Measurements from ENCODE around the gene DNAH17.

DNAH17 gene

GRCh38 chr17:78601577-78602190 lies 24.5 kb upstream of the DNAH17 start:
- no peaks in the 10 kb centered on the region for H3K36me3 ChIP-seq (ENCODE audit: control insufficient read depth, insufficient read depth, low read length)

GRCh38 chr17:78600181-78600721 lies 23.1 kb upstream of the DNAH17 start:
- Histone ChIP-seq H3K9me3 (ENCODE audit: control insufficient read depth, low read length) (no peaks in the 10 kb centered on the region), H3K9ac (ENCODE audit: low read length) (no peak overlapping the region), H3K4me3 (ENCODE audit: low read length) (no peak overlapping the region), H3K27me3 (ENCODE audit: control insufficient read depth, insufficient read depth, low read length) (no peaks in the 10 kb centered on the region), H3K4me1 (ENCODE audit: control insufficient read depth, insufficient read depth, low read length) (no peaks in the 10 kb centered on the region), H3K36me3 (ENCODE audit: control insufficient read depth, insufficient read depth, low read length) (no peaks in the 10 kb centered on the region)

More at GRCh38 chr17:78601577-78602190, 24.5 kb upstream of the DNAH17 start:
- no peaks in the 10 kb centered on the region for H3K27me3 ChIP-seq (ENCODE audit: control insufficient read depth, insufficient read depth, low read length)
- no peak overlapping the region for H3K9ac ChIP-seq (ENCODE audit: low read length)
- H3K9me3 ChIP-seq (ENCODE audit: control insufficient read depth, low read length), result no peaks in the 10 kb centered on the region
- H3K4me1 ChIP-seq (ENCODE audit: control insufficient read depth, insufficient read depth, low read length), result no peaks in the 10 kb centered on the region
- H3K4me3 ChIP-seq (ENCODE audit: low read length), result no peak overlapping the region

GRCh38 chr17:78599419-78599818 lies 22.2 kb upstream of the DNAH17 start:
- H3K9me3 ChIP-seq (ENCODE audit: control insufficient read depth, low read length), result no peaks in the 10 kb centered on the region
- no peaks in the 10 kb centered on the region for H3K27me3 ChIP-seq (ENCODE audit: control insufficient read depth, insufficient read depth, low read length)
- H3K36me3 ChIP-seq (ENCODE audit: control insufficient read depth, insufficient read depth, low read length), result no peaks in the 10 kb centered on the region
- H3K9ac ChIP-seq (ENCODE audit: low read length), result no peak overlapping the region
- no peaks in the 10 kb centered on the region for H3K4me1 ChIP-seq (ENCODE audit: control insufficient read depth, insufficient read depth, low read length)
- H3K4me3 ChIP-seq (ENCODE audit: low read length), result no peak overlapping the region

- no peak overlapping the region for H3K4me3 ChIP-seq (ENCODE audit: low read length)
- H3K36me3 ChIP-seq (ENCODE audit: control insufficient read depth, insufficient read depth, low read length), result no peaks in the 10 kb centered on the region
- no peaks in the 10 kb centered on the region for H3K27me3 ChIP-seq (ENCODE audit: control insufficient read depth, insufficient read depth, low read length)
- H3K9ac ChIP-seq (ENCODE audit: low read length), result no peak overlapping the region
- no peaks in the 10 kb centered on the region for H3K9me3 ChIP-seq (ENCODE audit: control insufficient read depth, low read length)
- H3K4me1 ChIP-seq (ENCODE audit: control insufficient read depth, insufficient read depth, low read length), result no peaks in the 10 kb centered on the region
Observed at GRCh38 chr17:78598013-78598471, 20.8 kb upstream of the DNAH17 start.

GRCh38 chr17:78596871-78597764 lies 19.9 kb upstream of the DNAH17 start:
- Histone ChIP-seq H3K9ac (ENCODE audit: low read length) (no peak overlapping the region), H3K27me3 (ENCODE audit: control insufficient read depth, insufficient read depth, low read length) (no peaks in the 10 kb centered on the region), H3K4me3 (ENCODE audit: low read length) (no peak overlapping the region), H3K36me3 (ENCODE audit: control insufficient read depth, insufficient read depth, low read length) (no peaks in the 10 kb centered on the region), H3K4me1 (ENCODE audit: control insufficient read depth, insufficient read depth, low read length) (no peaks in the 10 kb centered on the region), H3K9me3 (ENCODE audit: control insufficient read depth, low read length) (no peaks in the 10 kb centered on the region)

- no peaks in the 10 kb centered on the region for H3K9me3 ChIP-seq (ENCODE audit: control insufficient read depth, low read length)
- H3K4me1 ChIP-seq (ENCODE audit: control insufficient read depth, insufficient read depth, low read length), result no peaks in the 10 kb centered on the region
- no peak overlapping the region for H3K9ac ChIP-seq (ENCODE audit: low read length)
- H3K27me3 ChIP-seq (ENCODE audit: control insufficient read depth, insufficient read depth, low read length), result no peaks in the 10 kb centered on the region
- no peak overlapping the region for H3K4me3 ChIP-seq (ENCODE audit: low read length)
- H3K36me3 ChIP-seq (ENCODE audit: control insufficient read depth, insufficient read depth, low read length), result no peaks in the 10 kb centered on the region
Observed at GRCh38 chr17:78595135-78595810, 18.1 kb upstream of the DNAH17 start.

- Histone ChIP-seq H3K9me3 (ENCODE audit: control insufficient read depth, low read length) (no peaks in the 10 kb centered on the region), H3K9ac (ENCODE audit: low read length) (no peak overlapping the region), H3K36me3 (ENCODE audit: control insufficient read depth, insufficient read depth, low read length) (no peaks in the 10 kb centered on the region), H3K27me3 (ENCODE audit: control insufficient read depth, insufficient read depth, low read length) (peaks cover 3% of the 10 kb centered on the region), H3K4me1 (ENCODE audit: control insufficient read depth, insufficient read depth, low read length) (no peaks in the 10 kb centered on the region), H3K4me3 (ENCODE audit: low read length) (no peak overlapping the region)
Observed at GRCh38 chr17:78592991-78593329, 15.8 kb upstream of the DNAH17 start.

- Histone ChIP-seq H3K36me3 (ENCODE audit: control insufficient read depth, insufficient read depth, low read length) (no peaks in the 10 kb centered on the region), H3K9ac (ENCODE audit: low read length) (no peak overlapping the region), H3K4me1 (ENCODE audit: control insufficient read depth, insufficient read depth, low read length) (no peaks in the 10 kb centered on the region), H3K4me3 (ENCODE audit: low read length) (no peak overlapping the region), H3K27me3 (ENCODE audit: control insufficient read depth, insufficient read depth, low read length) (peaks cover 3% of the 10 kb centered on the region), H3K9me3 (ENCODE audit: control insufficient read depth, low read length) (no peaks in the 10 kb centered on the region)
Observed at GRCh38 chr17:78591263-78591671, 14.1 kb upstream of the DNAH17 start.

- Histone ChIP-seq H3K4me1 (ENCODE audit: control insufficient read depth, insufficient read depth, low read length) (no peaks in the 10 kb centered on the region), H3K27me3 (ENCODE audit: control insufficient read depth, insufficient read depth, low read length) (peaks cover 3% of the 10 kb centered on the region), H3K9ac (ENCODE audit: low read length) (no peak overlapping the region), H3K9me3 (ENCODE audit: control insufficient read depth, low read length) (no peaks in the 10 kb centered on the region), H3K36me3 (ENCODE audit: control insufficient read depth, insufficient read depth, low read length) (no peaks in the 10 kb centered on the region), H3K4me3 (ENCODE audit: low read length) (no peak overlapping the region)
Observed at GRCh38 chr17:78589885-78590284, 12.7 kb upstream of the DNAH17 start.

- Histone ChIP-seq H3K4me1 (ENCODE audit: control insufficient read depth, insufficient read depth, low read length) (no peaks in the 10 kb centered on the region), H3K9me3 (ENCODE audit: control insufficient read depth, low read length) (no peaks in the 10 kb centered on the region), H3K36me3 (ENCODE audit: control insufficient read depth, insufficient read depth, low read length) (no peaks in the 10 kb centered on the region), H3K4me3 (ENCODE audit: low read length) (no peak overlapping the region), H3K27me3 (ENCODE audit: control insufficient read depth, insufficient read depth, low read length) (peaks cover 3% of the 10 kb centered on the region), H3K9ac (ENCODE audit: low read length) (no peak overlapping the region)
Observed at GRCh38 chr17:78589031-78589675, 12.0 kb upstream of the DNAH17 start.

GRCh38 chr17:78588258-78589030 lies 11.2 kb upstream of the DNAH17 start:
- Histone ChIP-seq H3K36me3 (ENCODE audit: control insufficient read depth, insufficient read depth, low read length) (no peaks in the 10 kb centered on the region), H3K4me1 (ENCODE audit: control insufficient read depth, insufficient read depth, low read length) (no peaks in the 10 kb centered on the region), H3K9ac (ENCODE audit: low read length) (no peak overlapping the region), H3K9me3 (ENCODE audit: control insufficient read depth, low read length) (no peaks in the 10 kb centered on the region), H3K27me3 (ENCODE audit: control insufficient read depth, insufficient read depth, low read length) (peaks cover 3% of the 10 kb centered on the region), H3K4me3 (ENCODE audit: low read length) (no peak overlapping the region)

Measured in mucosa of stomach (tissue), 1 donor.